WERI-Rb-1 (cell line): Measurements from ENCODE around the gene DNLZ.
"Not testable (repeated sequence)": the region's sequence is repeated elsewhere in the genome, so short reads cannot be mapped to it uniquely, and the experiment has no call there.

ENCODE experiments used
- DNase-seq: peaks from one replicate; pipeline ENCODE4 v3.0.0-alpha.2; 2020
- H3K27ac ChIP-seq: fragments of 250-450 bp; sonication (Bioruptor Pico); 2 replicates; pipeline ENCODE4 v1.5.1; 2020; ENCODE audit warnings: mild to moderate bottlenecking, moderate library complexity
- H3K27me3 ChIP-seq: fragments of 250-450 bp; sonication (Bioruptor Pico); 2 replicates; pipeline ENCODE4 v1.5.1; 2021; ENCODE audit warnings: mild to moderate bottlenecking, low read depth, moderate library complexity; ENCODE audit not compliant: insufficient read depth, severe bottlenecking
- H3K36me3 ChIP-seq: fragments of 250-450 bp; sonication (Bioruptor Pico); 2 replicates; pipeline ENCODE4 v1.5.1; 2020; ENCODE audit warnings: mild to moderate bottlenecking, moderate library complexity
- H3K4me3 ChIP-seq: 2 replicates; pipeline ENCODE4 v1.5.1; 2011; ENCODE audit warnings: low read depth, mild to moderate bottlenecking, control low read depth, low read length
- H3K9me3 ChIP-seq: fragments of 250-450 bp; sonication (Bioruptor Pico); 2 replicates; pipeline ENCODE4 v1.5.1; 2021; ENCODE audit warnings: mild to moderate bottlenecking, moderate library complexity; ENCODE audit not compliant: severe bottlenecking
- CTCF ChIP-seq: IDR thresholded peaks from 2 replicates; pipeline ENCODE4 v1.5.1; 2011; ENCODE audit warnings: low read depth, mild to moderate bottlenecking, control low read depth, inconsistent platforms, low read length

Gene DNLZ

GRCh38 chr9:136407911-136408310 lies 44.4 kb upstream of the DNLZ start:
- DNase-seq, result no peak
- H3K27me3 ChIP-seq, result no peaks in the 10 kb centered on the region
- no peak overlapping the region for H3K4me3 ChIP-seq
- peaks cover 56% of the 10 kb centered on the region for H3K36me3 ChIP-seq
- no peak for TF ChIP-seq CTCF
- H3K9me3 ChIP-seq, result no peaks in the 10 kb centered on the region
- no peak overlapping the region for H3K27ac ChIP-seq

- H3K36me3 ChIP-seq, result peaks cover 49% of the 10 kb centered on the region
- not testable (repeated sequence) for H3K27ac ChIP-seq, DNase-seq, H3K27me3 ChIP-seq, H3K9me3 ChIP-seq, H3K4me3 ChIP-seq
These were observed 43.5 kb upstream of the DNLZ start for GRCh38 chr9:136407061-136407460.

GRCh38 chr9:136405904-136406303 lies 42.4 kb upstream of the DNLZ start:
- DNase-seq, H3K27ac ChIP-seq, H3K9me3 ChIP-seq, H3K4me3 ChIP-seq, H3K27me3 ChIP-seq: not testable (repeated sequence)
- peaks cover 49% of the 10 kb centered on the region for H3K36me3 ChIP-seq

GRCh38 chr9:136405481-136405880 lies 41.9 kb upstream of the DNLZ start:
- no peak for TF ChIP-seq CTCF
- H3K9me3 ChIP-seq, result no peaks in the 10 kb centered on the region
- H3K36me3 ChIP-seq, result peaks cover 45% of the 10 kb centered on the region
- no peak overlapping the region for H3K4me3 ChIP-seq
- DNase-seq, result no peak
- H3K27ac ChIP-seq, result no peak overlapping the region
- no peaks in the 10 kb centered on the region for H3K27me3 ChIP-seq

- no peak for TF ChIP-seq CTCF
- DNase-seq, result no peak
- Histone ChIP-seq H3K9me3 (no peaks in the 10 kb centered on the region), H3K36me3 (peaks cover 45% of the 10 kb centered on the region), H3K4me3 (no peak overlapping the region), H3K27me3 (no peaks in the 10 kb centered on the region), H3K27ac (no peak overlapping the region)
These were observed 41.2 kb upstream of the DNLZ start for GRCh38 chr9:136404801-136405136.

- no peak overlapping the region for H3K27ac ChIP-seq
- H3K4me3 ChIP-seq, result no peak overlapping the region
- peaks cover 45% of the 10 kb centered on the region for H3K36me3 ChIP-seq
These were observed 40.6 kb upstream of the DNLZ start for GRCh38 chr9:136403915-136404800.

More at GRCh38 chr9:136403915-136404800, 40.6 kb upstream of the DNLZ start:
- Histone ChIP-seq H3K9me3 (no peaks in the 10 kb centered on the region), H3K27me3 (no peaks in the 10 kb centered on the region)
- DNase-seq, result no peak
- TF ChIP-seq CTCF, result no peak
